HG03460 (cell line): ENCODE results near the gene ADH5.
"Not testable (repeated sequence)": the region's sequence is repeated elsewhere in the genome, so short reads cannot be mapped to it uniquely, and the experiment has no call there.

ENCODE experiments used
- ATAC-seq: cut with Tn5 transposase; IDR thresholded peaks from one replicate; pipeline ENCODE4 v1.9.1; 2021; ENCODE audit not compliant: unreplicated experiment

ADH5 gene

DNA sequence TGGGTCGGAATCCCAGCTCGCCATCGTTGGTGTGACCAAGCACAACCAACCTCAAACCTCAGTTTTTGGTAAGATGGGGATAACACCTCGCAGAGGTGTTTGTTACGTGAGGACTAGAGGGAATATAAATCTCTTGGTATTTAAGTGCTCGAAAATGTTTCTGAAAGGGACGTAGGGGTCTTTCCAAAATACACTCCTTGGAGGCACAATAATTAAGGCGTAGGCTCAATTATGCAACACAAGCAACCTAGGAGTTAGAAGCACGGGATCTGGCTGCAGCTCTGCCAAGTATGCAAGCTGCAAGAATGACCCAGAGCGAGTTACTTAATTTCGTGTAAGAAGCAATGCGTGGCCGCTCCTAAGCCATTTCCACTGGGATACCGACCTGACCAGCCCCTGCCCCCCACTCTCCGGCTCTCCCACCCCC lies 552 bp downstream of the ADH5 start:
- peak; percentile 18 for ATAC-seq

DNA sequence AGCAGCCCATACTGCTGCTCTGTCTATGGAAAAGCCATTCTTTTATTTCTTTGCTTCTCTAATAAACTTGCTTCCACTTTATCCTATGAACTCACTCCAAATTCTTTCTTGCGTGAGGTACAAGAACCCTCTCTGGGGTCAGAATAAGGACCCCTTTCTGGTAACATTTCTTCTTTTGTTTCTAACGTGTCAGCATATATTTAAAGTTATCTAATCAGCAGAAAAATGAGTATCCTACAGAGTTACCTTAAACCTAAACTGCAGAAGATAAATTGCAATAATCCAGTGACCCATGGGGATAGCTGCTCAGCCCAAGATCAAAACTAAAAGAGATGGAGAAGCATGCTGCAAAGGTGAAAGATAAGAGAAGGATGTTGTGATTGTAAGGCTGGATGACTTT lies 4.0 kb downstream of the ADH5 start:
- no peak for ATAC-seq

DNA sequence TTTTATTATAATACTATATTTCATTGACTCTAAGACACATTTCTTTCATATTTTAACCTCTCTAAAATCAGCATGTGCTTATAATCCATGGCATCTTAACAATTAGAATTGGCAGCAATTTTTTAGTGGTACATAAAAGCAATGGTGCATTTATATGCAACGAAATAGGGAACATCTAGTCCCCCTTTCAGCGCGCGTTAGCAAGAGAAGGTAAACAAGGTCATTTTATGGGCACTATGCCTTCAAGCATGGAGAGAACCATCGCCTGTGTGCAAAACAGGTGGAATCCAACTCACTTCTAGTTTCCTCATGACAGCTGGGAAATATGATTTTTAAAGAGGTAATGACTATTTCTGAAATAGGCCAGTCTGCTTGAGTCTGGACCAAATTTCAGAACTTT lies 6.4 kb downstream of the ADH5 start:
- no peak for ATAC-seq

DNA sequence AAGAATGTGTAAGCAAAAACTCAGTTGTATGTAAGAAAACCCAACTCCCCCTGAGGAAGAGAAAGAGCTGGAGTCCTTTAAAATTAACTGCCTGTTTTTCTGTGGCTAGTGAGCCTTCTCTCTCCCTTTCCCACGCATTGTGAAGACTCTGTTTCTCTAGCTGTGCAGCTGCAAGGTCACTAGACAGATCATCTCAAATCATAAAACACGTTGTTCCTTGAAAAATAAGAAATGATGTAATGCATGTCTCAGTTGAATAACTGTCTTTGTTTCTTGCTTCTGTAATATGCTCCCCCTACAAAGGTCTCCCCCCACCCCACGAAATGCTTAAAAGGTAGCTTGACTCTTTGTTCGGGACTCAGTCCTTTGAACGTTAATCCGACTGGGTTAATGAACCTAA lies 7.7 kb downstream of the ADH5 start:
- not testable (repeated sequence) for ATAC-seq

DNA sequence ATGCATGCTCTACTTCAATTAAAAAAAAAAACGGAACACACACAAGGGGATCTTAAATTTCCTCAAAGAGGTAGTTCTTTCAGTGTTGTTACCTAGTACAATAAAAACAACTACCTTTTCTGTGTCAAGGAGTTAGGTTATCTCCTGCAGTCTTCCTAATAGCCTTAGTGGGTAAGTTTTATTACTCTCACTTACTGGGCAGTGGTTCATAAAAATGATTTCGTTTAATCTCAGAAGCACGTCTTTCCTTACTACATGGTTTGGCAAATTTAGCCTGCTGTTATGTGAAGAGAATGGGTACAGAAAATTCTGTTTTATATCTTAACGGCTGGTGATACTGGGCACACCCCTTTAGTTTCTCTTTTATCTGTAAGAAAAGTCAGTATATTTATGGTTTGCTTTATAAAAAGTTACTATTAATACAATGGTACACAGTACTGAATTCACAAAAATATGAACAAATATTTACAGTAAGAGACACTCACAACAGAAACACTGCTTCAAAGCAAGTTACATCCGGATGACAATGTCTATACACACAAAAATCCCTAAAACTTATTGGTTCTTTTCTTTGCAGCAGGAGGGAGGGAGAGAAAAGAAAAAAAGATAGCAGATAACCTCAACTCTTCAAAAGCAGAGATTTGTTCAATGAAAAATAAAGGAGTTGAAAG lies 8.8 kb downstream of the ADH5 start:
- ATAC-seq: no peak

DNA sequence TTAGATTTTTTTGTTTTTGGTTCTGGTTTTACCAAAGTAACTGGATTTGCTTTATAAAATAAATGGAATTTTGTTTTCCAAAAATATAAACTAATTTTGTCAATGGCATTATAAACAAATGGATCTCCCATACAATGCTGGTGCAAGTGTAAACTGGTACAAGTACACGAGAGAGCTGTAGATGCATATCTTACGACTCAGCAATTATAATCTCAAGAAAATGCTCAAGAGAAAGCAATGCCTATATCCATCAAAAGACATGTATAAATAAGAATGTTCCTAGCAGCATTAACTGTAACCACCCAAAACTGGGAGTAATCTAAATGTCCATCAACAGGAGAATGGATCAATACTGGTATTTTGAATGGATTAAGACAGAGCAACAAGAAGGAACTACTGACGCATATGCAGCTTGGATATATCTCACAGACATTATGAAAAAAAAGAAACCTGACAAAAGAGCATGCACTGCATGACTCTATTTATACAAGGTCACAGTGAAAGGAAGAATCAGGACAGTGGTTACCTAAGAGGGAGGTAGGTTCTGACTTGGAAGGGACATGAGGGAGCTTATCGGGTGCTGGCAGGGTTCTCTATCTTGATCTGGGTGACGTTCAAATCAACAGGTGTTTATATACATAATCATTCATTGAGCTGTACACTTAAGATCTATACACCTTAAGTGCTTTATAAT lies 9.5 kb downstream of the ADH5 start:
- ATAC-seq: no peak

DNA sequence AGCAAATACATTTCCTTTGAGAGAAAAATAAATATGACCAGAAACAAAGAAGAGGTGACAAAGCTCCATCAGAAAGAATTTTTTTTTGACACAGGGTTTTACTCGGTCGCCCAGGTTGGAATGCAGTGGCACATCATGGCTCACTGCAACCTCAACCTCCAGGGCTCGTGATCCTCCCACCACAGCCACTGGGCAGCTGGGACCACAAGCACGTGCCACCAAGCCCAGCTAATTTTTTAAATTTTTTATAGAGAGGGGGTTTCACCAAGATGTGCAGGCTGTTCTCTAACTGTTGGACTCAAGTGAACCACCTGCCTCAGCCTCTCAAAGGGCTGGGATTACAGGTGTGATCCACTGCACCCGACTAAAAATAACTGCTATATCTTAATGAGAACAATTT lies 10.3 kb downstream of the ADH5 start:
- ATAC-seq: no peak

DNA sequence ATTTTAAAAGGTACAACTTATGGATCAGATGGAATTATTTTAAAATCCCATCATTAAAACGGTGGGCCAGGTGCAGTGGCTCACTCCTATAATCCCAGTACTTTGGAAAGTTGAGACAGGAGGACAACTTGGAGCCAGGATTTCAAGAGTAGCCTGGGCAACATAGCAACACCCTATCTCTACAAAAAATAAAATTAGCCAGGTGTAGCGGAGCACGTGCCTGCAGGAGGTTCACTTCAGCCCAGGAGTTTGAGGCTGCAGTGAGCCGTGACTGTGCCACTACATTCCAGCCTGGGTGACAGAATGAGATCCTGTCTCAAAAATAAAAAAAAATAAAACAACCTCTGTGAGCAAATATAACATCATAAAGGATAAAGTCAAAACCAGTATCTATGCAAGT lies 11.4 kb downstream of the ADH5 start:
- no peak for ATAC-seq

DNA sequence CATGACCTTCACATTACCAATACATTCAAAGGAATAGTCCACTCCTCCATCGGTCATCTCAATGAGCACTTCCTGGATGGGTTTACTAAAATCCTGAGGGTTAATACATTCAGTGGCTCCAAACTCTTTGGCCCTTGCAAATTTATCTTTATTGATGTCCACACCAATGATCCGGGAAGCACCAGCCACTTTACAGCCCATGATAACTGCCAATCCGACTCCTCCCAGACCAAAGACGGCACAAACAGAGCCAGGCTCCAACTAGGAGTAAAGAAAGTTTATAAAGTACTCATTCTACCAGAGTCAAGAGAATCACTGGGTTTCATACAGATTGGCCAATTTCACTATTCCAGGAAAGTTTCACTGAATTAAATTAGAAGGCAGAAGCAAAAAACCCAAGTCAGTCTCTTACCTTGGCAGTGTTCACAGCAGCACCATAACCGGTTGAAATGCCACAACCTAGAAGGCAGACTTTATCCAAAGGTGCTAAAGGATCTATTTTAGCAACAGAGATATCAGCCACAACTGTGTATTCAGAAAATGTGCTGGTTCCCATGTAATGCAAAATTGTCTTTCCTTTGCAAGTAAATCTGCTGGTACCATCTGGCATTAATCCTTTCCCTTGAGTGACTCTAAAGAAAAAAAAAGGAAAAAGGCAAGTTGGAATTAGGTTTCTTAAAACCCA lies 12.2 kb downstream of the ADH5 start:
- no peak for ATAC-seq

DNA sequence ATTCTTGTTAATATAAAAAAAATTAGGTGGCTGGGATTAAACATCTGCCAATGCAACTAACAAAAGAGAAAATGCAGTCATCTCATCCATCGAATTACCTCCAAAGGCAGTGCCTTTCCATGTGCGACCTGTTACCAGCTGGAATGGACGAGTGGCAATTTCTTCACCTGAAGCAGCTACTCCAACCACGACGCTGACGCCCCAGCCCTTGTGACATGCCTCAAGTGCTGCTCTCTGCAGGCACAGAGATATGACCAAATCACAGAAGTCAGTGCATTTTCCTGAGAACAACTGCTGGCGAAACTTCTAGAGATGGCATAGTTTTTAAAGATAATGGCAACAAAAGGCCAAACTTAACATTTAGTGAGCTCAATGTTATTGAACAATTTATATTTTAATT lies 13.8 kb downstream of the ADH5 start:
- ATAC-seq: no peak

DNA sequence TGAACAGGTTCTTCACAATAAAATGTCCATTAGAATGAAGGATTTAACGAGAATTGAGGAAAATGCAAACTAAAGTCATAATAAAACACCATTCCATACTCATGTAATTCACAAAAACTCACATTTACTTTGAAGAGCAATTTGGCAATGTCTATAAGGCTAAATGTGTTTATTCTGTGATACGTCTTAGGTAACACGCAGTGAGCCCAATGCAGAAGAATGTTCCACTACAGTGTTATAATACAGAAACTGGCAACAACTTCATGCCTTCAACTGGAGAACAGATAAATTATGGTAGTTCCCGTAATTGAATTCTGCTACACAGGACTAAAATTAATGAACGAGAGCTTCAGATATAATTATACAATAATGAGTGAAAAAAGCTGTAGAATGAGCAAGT lies 17.4 kb downstream of the ADH5 start:
- ATAC-seq: no peak

DNA sequence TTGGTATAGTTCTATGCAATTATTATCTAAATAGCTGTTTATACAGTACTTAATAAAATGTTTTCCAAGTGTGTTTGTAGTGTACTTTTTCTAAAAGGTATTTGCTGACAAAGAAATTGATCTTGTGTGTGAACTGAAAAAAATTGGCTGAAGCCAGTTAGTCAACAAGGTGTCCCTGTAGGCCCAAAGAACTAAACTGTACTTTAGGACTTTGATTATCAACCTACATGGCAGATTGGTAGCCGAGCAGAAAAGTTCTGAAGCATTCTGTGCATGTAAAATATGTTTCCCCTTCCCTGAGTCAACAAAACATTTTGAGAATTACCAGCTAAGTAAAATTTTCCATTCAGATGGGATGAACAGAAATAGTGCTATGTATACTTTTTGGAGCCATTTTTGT lies 21.0 kb downstream of the ADH5 start:
- no peak for ATAC-seq

DNA sequence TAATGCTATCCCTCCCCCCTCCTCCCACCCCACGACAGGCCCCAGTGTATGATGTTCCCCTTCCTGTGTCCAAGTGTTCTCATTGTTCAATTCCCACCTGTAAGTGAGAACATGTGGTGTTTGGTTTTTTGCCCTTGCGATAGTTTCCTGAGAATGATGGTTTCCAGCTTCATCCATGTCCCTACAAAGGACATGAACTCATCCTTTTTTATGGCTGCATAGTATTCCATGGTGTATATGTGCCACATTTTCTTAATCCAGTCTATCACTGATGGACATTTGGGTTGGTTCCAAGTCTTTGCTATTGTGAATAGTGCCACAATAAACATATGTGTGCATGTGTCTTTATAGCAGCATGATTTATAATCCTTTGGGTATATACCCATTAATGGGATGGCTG lies 23.1 kb downstream of the ADH5 start:
- not testable (repeated sequence) for ATAC-seq

DNA sequence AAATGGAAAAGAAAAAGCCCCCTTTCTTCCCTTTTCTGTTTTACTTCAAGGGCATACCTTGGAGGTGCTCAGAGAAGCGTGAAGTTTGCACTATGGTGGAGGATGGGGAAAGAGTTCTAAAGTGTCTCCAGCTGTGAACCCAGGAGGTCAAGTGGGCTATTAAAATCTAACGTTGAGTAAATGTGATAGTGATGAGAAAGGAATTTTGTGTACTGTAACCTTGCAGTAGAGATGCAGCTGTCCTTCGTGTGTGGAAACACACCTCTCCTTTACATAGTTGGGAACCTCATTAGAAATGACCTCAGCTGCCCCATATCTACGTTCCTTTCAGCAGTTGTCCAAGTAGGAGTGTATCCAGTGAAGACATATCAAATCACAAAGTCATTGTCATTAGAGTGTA lies 26.5 kb downstream of the ADH5 start:
- peak; percentile 56 for ATAC-seq

DNA sequence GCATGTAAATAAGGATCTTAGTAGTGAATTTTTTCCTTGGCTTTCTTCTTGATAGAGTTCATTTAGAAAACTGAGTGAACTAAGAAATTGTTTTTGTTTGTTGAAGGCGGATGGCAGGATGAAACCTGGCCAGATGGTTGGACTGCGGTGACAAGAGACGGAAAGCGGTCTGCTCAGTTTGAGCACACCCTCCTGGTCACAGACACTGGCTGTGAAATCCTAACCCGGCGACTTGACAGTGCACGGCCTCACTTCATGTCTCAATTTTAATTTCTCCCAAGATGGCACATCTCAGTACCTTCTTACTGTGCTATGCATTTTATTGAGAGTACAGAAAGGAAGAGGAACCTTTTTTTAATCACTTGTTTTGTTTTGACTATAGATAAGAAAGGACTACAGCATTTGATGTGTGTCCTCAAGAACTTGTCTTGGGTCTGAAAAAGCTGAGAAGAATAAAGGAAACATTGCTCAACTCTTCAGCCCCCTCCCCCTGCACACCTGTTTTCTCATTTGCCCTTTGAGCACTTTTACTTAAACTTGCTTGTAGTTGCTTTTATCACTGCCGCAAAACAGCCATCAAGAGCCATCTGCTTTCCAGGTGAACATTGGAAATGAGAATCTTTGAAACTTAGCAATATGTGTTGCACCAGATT lies 27.4 kb downstream of the ADH5 start:
- no peak for ATAC-seq

DNA sequence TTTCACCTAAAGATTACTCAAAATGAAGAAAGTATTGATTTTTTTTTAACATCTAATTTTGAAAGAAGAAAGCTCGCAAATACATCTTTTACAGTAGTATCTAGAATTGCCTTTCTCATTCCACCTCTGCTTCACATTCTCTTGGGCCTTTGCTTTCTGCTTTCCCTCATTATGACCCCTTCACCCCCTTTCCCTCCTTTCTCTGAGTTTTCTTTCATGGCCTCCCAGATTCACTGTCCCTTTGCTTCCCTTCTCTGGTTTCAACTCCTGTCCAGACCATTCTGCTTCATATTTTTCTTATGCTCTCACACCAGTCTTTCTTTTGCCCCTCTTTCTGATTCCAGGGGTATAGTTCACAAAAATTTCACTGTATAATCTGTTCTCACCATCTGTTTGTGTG lies 29.0 kb downstream of the ADH5 start:
- ATAC-seq: no peak

DNA sequence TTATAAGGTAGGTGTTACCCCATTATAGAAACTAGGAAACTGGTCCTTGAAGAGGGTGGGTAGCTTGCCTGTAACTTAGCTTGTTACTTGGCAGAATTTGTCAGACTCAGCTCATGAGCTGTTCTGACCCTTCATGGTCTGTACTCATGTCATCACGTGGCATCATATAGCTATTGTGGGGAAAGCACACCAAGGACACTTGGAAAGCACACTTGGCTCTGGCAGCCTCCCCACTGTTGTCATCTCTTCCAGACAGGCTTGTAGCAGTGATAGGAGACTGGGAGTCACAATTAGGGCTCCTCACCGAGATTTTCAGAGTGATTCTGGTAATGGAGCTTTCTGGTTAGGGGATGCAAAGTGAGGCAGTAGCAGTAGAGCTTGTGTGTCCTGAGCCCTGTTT lies 30.4 kb downstream of the ADH5 start:
- ATAC-seq: no peak

DNA sequence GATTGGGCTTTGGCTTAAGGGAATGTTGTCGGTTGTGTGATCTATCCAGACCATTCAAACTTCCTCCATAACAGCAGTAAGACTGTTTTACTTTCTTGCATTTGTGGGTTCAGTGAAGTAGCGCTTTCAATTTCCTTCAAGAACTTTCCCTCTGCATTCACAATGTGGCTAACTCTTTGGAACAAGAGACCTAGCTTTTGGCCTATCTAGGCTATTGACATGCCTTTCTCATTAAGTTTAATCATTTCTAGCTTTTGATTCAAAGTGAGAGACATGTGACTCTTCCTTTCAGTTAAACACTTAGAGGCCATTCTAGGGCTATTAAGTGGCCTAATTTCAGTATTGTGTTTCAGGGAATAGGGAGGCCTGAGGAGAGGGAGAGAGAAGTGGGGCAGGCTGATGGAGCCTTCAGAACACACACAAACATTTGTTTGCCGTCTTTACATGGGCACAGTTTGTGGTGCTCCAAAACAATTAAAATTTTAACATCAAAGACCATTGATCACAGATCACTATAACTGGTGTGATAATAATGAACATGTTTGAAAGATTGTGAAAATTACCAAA lies 34.1 kb downstream of the ADH5 start:
- peak; percentile 57 for ATAC-seq

DNA sequence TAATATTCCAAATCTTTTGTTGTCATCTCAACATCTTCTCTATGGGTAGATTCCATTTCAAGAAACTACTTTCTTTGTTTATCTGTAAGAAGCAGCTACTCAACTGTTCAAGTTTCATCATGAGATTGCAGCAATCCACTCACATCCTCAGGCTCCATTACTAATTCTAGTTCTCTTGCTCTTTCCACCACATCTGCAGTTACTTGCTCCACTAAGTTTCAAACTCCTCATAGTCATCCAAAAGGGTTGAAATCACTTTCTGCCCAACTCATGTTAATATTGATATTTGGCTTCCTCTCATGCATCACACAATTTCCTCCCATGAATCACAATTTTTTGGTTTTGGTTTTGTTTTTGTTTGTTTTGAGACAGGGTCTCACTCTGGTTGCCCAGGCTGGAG lies 35.7 kb downstream of the ADH5 start:
- no peak for ATAC-seq

DNA sequence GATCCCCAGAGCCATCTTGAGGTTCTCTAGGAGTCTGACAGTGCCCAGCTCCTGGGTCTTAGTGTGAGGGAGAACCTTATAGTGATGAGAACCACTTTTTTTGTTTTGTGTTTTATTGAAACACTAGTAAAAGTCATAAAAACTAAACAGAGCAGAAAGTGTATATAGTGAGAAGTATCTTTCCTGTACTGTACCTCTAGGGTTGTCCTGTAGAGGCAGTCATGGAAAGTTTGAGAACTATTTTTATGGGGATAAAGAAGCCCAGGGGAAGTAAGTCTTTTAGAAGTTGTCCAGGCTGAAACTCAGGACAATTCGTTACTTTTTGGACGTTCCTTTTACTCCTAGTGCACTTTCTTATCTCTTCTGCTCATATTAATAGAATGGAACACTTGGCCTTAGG lies 40.9 kb downstream of the ADH5 start:
- ATAC-seq: no peak

DNA sequence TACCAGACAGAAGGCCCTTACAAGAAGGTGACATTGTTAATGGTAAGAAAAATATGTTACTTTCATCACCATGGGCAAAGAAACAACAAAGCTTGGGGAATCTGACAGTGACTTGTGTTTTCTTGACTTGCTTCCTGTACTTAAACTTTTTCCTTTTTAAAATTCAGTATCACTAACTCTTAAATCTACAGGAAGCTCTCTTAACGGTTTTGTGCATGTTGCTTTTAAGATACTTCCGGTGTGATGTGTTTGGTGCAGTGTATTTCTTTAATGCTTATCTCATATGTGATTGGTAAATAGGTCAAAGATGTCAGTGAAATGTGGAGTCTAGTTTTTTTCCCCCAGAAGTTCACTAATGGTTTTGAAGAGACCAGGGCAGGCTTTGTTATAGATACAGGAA lies 45.2 kb downstream of the ADH5 start:
- no peak for ATAC-seq

DNA sequence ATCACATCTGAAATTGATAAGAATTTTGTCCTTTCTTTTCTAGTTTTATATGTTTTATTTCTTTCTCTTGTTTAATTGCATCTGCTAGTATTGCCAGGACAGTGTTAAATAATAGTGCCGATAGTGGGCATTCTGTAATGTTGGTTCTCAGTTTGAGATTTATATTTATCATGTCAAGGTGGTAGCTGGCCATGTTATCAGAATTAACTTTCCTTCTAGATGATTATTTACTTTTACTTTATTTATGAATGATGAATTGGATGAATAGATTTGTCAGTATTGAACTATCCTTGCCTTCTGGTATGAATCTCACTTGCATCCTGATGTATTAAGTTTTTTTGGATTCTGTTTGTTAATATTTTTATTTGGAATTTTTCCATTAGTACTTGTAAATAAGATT lies 50.4 kb downstream of the ADH5 start:
- ATAC-seq: no peak
